HG03135 (cell line): ENCODE measurements around the gene MTCH1.
"Not testable (repeated sequence)": the region's sequence is repeated elsewhere in the genome, so short reads cannot be mapped to it uniquely, and the experiment has no call there.

Experiments
- ATAC-seq: cut with Tn5 transposase; IDR thresholded peaks from one replicate; pipeline ENCODE4 v1.9.1; 2021; ENCODE audit warnings: mild to moderate bottlenecking, moderate library complexity; ENCODE audit not compliant: unreplicated experiment

The MTCH1 gene

DNA sequence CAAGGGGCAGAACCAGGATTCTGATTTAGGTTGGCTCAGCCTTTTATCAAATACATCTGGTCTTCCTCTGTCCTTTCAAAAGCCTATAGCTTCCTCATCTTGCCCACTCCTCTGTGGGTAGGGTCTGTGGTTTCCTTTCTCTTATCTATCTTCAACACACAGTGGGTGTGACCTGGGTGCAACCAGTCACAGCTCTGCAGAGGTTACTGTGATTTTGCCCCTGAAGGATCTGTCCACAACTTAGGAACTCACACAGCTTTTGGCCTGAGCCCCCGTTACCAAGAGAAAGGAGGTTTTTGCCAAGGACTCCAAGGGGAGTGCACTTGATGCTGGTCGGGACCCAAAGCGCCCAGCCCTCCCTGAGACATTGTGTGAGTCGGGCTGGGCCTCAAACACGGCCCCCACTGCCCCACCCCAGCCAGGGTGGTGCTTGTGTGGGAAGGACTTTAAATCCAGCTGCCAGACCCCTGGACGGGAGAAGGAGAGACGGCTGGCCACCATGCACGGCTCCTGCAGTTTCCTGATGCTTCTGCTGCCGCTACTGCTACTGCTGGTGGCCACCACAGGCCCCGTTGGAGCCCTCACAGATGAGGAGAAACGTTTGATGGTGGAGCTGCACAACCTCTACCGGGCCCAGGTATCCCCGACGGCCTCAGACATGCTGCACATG lies 31.6 kb downstream of the MTCH1 start, which contains the start of gene PI16:
Gene PI16 (plus strand): TSS at position 477 of the 670 bp plus-strand sequence. CDS start 23 bp downstream, at position 500.
- no peak for ATAC-seq

GRCh38 chr6:36953931-36954261 lies 32.1 kb downstream of the MTCH1 start:
- no peak for ATAC-seq

GRCh38 chr6:36949636-36950035 lies 36.4 kb downstream of the MTCH1 start:
- no peak for ATAC-seq

GRCh38 chr6:36949076-36949475 lies 36.9 kb downstream of the MTCH1 start:
- not testable (repeated sequence) for ATAC-seq

GRCh38 chr6:36947570-36948351 lies 38.2 kb downstream of the MTCH1 start:
- no peak for ATAC-seq

DNA sequence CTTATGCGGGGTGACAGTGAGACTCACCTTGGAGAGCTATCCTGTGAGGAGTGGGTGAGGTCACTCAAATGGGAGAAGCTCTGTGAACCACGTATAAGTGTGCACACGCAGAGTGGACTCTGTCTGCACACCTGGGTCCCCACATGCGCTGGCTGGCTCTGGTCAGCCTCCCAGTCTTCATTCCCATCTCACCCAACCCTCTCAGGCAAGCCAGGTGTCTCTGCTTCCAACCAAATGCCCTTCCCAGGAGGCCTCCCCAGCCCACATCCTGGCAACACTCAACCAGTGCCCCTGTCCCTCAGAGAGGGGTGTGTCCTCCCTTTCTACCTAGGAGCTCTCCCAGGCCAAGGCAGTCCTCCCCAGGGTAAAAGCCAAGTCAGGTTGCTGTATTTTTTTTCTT lies 39.5 kb downstream of the MTCH1 start:
- no peak for ATAC-seq

GRCh38 chr6:36945301-36945700 lies 40.7 kb downstream of the MTCH1 start:
- ATAC-seq: no peak

GRCh38 chr6:36944650-36945049 lies 41.3 kb downstream of the MTCH1 start:
- ATAC-seq: no peak

GRCh38 chr6:36942329-36942728 lies 43.7 kb downstream of the MTCH1 start:
- not testable (repeated sequence) for ATAC-seq

- not testable (repeated sequence) for ATAC-seq
These were observed 44.4 kb downstream of the MTCH1 start for GRCh38 chr6:36941561-36941960.

DNA sequence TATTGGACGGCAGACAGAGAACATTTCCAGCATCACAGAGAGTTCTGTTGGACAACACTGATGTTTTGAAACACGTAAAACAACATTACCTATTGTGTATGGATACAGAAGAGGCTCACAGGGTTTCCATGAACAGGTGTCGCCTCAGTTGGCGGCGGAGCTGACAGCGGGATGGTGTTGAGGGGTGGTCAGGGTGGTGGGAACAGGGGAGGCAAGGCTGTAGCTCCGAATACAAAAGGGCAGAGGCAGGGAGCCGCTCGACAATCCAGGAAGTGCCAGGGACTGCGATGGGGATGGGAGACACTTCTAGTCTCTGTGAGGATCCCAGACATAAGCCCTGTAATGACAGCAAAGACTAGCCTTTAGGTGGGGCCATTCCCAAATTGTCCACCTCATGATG lies 46.0 kb downstream of the MTCH1 start:
- ATAC-seq: no peak

- ATAC-seq: not testable (repeated sequence)
These were observed 47.0 kb downstream of the MTCH1 start for GRCh38 chr6:36939005-36939404.

DNA sequence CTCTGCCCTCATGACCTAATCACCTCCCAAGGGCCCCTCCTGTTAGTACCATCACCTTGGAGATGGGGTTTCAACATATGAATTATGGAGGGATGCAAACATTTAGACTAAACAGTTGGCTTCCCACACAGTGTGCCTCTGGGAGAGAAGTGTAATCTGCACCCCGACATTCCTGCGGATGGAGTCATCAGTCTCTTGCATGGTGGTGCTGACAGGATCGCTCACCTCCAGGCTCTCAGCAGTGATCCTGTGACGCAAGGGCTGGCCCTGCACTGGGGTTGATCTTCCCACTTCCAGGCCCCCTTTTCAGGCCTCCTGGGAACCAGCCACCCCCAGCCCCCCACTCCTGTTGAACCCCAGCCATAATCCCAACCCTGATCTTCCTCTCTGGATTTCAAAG lies 47.5 kb downstream of the MTCH1 start:
- ATAC-seq: no peak

DNA sequence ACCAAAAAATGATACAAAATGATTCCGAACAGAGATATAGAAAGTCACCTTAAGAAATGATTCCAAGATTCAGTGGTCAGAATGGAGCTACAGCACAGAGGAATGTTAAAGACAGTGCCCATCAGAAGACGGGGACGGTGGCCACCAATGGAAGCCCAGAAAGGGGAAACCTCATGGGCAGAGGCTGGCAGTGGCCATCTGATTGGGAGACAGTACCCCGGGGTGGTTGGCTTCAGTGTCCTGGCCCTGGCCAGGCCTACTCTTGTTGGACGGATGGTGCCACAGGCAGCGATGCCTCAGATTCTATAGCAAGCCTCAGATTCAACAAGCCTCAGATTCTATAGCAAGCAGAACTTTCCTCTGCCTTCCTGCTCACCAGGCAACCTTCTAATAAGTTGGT lies 48.1 kb downstream of the MTCH1 start:
- ATAC-seq: no peak

DNA sequence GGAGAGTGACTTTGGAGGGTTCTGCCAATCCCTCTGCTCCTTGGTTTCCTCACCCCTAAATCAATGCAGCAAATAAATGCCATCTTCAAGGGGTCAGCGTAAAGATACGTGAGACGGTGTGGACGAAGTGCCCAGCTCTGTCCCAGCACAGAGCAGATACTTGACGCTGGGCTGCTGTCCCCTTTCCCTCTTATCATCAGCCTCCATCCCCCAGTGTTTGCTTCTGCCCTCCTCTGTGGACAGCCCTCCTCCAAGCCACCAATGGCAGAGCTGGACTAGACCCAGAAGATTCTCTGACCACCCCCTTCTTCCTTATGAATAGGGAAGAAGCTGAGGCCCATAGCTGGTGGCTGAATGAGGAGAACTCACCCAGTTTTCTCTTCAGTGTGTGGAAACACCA lies 49.2 kb downstream of the MTCH1 start:
- ATAC-seq: no peak

- no peak for ATAC-seq
These were observed 51.1 kb downstream of the MTCH1 start for GRCh38 chr6:36934901-36935300.

DNA sequence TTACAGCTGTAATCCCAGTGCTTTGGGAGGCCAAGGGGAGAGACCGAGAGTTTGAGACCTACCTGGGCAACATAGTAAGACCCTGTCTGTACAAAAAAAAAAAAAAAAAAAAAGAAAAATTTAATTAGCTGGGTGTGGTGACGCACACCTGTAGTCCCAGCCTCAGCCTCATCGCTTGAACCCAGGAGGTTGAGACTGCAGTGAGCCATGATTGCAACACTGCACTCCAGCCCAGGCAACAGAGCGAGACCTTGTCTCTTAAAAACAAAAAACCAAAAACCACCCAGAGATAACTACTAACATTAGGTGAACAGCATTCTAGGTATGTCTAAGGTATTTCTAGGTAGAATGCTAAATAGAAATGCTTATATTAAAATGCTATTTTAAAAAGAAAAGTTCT lies 52.5 kb downstream of the MTCH1 start:
- ATAC-seq: no peak

GRCh38 chr6:36933102-36933501 lies 52.9 kb downstream of the MTCH1 start:
- no peak for ATAC-seq

DNA sequence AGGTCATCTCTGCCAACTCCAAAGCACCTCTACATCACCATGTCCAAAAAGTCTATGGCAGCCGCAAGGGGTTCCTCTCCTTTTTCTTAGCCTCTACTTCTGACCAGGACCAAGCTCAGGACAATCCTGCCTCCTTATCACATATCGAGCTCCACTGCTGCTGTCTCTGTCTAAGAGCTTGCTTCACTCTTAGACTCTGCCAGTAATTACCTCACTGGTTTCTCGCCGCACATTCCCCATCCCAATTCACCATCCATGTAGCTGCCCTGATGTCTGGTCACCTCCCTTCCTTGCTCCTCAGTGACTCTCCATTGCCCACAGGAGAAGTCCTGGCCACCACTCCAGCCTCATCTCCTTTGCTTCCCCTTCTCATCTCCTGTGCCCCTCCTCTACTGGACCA lies 55.5 kb downstream of the MTCH1 start:
- ATAC-seq: no peak

DNA sequence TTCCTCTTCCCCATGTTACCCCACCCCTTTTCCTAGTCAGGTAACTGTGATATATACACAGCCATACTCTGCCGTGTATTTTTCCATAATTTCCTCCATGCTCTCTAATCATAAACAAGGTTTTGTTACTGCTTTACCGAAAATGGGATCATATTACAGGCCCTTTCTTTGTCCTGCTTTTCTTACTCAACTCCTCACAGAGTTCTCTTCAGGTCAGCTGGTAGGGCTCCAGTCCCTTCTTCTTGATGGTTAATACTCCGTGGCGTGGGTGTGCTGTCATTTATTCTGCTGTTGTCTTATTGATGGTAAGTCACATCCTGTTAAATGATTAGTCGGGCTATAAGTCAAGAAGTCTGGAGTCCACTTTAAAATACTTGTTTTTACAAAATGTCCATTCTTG lies 56.4 kb downstream of the MTCH1 start:
- ATAC-seq: no peak

GRCh38 chr6:36929152-36929551 lies 56.8 kb downstream of the MTCH1 start:
- no peak for ATAC-seq

DNA sequence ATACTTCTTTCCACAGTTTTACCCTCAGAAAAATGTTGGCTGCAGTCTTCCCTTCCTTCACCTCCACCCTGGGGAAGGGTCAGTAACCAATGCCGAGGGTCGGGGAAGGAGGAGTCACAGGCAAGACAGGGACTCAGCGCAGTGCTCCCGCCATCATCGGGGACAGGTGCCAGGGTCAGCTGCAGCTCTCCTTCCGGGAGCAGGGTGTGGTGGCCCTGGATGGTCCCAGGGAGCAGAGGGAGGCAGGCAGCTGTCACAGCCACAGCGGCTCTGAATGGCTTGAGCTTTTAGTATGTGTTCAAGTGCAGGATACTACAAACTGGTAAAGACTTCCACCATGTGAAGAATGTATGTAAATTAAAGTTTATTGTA lies 57.5 kb downstream of the MTCH1 start:
- ATAC-seq: no peak
